ENCODE data around the gene CWF19L1.

DNA sequence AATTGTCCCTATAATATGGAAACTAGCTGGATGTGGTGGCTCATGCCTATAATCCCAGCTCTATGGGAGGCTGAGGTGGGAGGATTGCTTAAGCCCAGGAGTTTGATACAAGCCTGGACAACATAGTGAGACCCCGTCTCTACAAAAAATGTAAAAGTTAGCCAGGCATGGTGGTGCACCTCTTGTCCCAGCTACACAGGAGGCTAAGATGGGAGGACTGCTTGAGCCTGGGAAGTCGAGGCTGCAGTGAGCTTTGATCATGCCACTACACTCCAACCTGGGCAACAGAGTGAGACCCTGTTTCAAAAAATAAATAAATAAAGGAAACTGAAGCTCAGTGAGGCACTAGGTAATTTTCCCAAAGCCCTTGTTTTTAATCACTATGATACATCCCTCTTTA lies 65.9 kb downstream of the CWF19L1 start:
- TF ChIP-seq, protein P1, sequence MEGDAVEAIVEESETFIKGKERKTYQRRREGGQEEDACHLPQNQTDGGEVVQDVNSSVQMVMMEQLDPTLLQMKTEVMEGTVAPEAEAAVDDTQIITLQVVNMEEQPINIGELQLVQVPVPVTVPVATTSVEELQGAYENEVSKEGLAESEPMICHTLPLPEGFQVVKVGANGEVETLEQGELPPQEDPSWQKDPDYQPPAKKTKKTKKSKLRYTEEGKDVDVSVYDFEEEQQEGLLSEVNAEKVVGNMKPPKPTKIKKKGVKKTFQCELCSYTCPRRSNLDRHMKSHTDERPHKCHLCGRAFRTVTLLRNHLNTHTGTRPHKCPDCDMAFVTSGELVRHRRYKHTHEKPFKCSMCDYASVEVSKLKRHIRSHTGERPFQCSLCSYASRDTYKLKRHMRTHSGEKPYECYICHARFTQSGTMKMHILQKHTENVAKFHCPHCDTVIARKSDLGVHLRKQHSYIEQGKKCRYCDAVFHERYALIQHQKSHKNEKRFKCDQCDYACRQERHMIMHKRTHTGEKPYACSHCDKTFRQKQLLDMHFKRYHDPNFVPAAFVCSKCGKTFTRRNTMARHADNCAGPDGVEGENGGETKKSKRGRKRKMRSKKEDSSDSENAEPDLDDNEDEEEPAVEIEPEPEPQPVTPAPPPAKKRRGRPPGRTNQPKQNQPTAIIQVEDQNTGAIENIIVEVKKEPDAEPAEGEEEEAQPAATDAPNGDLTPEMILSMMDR (IDR thresholded peaks at IDR 0.05; ENCODE audit: low read depth, low read length, poor library complexity, severe bottlenecking) = no peak
- TF ChIP-seq EZH2phosphoT487 (IDR thresholded peaks at IDR 0.05; ENCODE audit: borderline replicate concordance, low read length) = no peak

Measured in DOHH2 (cell line).